GM11168 (cell line): ENCODE data around the gene SERPINB10.
"Not testable (repeated sequence)": the region's sequence is repeated elsewhere in the genome, so short reads cannot be mapped to it uniquely, and the experiment has no call there.

Experiments used
- in situ Hi-C: fragments of 300-500 bp; cut with MboI; formaldehyde crosslinking; loops from one replicate; pipeline ENCODE4 v1.12.0; 2022; ENCODE audit warnings: low sequenced_read_pairs; ENCODE audit not compliant: unreplicated experiment

Gene SERPINB10

DNA sequence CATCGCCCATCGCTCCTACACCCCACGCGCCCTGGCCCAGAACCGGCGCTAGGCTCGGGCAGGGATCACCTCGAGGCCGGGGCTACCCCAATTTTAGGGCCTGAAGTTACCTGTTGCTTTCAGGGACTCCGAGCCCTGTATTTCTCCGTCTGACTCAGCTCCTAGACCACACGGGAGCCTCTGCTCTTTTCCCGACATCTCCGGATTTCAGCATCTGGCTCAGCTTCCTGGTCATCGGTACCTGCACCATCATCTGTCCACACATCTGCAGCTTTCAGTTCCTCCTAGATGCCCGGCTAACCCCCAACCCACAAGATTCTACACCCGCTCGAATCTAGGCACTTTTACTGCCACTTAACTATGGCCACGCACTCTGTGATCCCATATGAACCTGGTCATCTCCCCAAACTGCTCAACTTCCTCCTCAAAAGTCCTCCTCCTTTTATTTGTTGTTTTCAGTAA is 29.2 kb downstream of the SERPINB10 start:
- in situ Hi-C loops: no loop called here

DNA sequence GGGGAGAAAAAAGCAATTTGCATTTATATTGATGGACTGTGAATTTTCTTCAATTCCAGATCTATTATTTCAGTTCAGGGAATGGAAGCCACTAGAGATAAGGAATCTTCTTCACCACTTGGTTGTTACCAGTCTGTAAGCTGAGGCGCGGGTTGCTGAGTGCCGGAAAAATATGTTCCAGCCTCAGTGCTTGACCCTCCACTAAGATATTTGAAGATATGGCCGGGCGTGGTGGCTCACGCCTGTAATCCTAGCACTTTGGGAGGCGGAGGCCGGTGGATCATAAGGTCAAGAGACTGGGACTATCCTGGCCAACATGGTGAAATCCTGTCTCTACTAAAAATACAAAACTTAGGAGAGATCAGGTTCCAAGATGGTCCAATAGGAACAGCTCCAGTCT is 32.2 kb downstream of the SERPINB10 start:
- in situ Hi-C loops: no loop called here

DNA sequence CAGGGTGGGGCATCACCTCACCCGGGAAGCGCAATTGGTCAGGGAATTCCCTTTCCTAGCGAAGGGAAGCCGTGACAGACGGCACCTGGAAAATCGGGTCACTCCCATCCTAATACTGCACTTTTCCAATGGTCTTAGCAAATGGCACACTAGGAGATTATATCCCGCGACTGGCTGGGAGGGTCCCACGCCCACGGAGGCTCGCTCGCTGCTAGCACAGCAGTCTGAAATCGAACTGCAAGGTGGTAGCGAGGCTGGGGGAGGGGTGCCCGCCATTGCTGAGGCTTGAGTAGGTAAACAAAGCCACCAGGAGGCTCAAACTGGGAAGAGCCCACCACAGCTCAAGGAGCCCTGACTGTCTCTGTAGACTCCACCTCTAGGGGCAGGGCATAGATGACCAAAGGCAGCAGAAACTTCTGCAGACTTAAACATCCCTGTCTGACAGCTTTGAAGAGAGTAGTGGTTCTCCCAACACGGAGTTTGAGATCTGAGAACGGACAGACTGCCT is 32.8 kb downstream of the SERPINB10 start:
- in situ Hi-C loops: not testable (repeated sequence)

DNA sequence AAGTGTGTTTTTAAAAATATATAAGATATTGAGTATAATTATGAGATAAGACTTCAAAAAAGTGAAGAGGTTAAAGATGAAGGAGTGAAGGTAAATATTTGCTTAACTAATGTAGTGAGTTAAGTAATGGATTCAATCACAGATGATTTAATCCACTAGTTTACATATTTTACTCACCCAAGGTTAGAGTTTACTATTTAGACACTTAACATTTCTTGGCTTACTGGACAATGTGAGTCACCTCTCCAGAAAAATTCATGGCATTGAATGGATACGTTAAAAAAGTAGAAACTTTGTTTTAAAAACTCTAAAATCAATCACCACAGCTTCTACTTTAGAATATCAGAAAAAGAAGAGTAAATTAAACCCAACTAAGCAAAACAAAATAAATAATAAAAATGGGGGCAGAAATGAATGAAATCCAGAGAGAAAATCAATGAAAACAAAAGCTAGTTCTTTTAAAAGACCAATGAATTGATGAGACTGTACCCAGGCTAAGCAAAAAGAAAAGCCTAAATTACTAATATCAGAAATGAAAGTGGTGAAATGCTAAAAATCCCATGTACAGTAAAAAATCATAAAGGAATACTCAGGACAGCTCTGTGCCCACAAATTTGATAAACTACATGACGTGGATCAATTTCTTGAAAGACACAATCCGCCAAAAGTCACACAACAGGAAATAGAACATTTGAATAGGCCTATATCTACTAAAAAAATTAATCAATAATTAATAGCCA is 39.5 kb downstream of the SERPINB10 start:
- in situ Hi-C loops: no loop called here

DNA sequence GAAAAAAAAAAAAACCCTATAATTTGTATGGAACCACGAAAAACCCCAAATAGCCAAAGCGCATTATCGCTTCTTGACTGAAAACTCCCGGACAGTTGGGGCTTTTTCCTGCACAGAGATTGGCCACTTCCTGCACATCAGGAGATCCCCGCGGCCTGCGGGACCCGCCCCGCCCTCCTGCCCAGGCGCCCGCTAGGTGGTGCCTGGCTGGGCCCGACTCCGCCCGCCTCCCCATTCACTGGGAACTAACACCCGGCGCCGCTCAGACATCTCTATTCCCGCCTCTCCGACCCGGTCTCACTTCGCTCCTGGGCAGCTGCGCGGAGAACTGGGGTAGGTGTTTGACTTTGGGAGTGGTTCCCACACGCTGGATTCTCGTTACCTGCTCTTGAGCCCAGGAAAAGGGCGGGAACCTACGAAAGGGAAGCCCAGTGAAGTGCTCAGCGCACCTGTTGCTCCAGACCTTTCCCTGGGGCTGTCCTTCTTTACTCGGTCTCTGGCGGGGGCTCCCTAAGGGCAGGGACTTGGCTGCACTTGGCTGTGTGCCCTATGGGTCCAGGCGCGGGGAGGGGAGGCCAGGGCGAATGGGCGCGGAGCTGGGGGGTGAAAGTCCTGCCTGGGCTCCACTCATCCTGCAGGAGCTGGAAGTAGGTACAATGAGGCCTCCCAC is 41.4 kb downstream of the SERPINB10 start, which contains the start of gene HMSD:
HMSD (plus strand) TSS at position 234 of the 670 bp plus-strand sequence. CDS start 4,155 bp downstream, outside the sequence.
- in situ Hi-C loops: no loop called here

DNA sequence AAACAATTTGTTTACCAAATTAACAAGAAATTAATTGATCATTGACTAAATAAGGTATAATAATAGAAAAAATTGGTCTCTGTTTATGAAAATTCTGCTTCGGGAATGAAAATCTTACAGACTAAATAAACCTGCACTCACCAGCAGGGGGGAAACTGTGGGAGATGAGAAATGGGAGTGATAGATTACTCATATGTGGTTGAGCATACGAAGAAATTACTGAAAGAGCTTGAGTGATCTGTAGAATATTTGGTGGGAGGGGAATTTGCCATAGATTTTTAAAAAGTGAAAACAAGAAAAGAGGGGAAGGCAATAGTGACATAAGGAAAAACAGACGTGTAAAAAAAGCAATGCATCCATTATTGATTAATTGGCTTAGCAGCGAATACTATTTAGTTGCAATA is 43.5 kb downstream of the SERPINB10 start:
- in situ Hi-C loops: no loop called here

DNA sequence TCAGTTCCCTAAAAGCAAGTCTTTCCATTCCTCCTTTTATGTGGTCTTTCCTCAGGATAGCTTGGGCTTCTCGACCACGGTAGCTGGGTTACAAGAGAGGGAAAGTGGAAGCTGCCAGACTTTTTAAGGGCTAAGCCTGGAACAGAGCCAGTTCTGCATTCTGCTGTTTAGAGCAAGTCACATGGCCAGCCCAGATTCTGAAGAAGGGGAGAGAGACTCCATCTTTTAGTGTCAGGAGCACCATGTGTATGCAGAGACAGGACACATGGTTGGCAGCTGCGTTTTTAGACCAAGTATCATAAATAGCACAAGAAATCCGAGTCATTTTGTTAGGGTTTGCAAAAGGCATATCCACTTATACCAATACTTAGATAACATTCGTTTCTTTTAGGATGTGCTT is 46.1 kb downstream of the SERPINB10 start:
- in situ Hi-C loops: no loop called here

DNA sequence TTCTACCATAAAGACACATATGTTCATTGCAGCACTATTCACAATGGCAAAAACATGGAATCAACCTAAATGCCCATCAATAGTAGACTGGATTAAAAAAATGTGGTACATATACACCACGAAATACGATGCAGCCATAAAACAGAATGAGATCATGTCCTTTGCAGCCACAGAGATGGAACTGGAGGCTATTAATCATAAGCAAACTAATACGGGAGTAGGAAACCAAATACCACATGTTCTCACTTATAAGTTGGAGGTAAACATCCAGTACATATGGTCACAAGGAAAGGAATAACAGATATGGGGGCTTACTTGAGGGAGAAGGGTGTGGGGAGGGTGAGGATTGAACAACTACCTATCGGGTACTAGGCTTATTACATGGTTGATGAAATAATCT is 49.0 kb downstream of the SERPINB10 start:
- in situ Hi-C loops: no loop called here

DNA sequence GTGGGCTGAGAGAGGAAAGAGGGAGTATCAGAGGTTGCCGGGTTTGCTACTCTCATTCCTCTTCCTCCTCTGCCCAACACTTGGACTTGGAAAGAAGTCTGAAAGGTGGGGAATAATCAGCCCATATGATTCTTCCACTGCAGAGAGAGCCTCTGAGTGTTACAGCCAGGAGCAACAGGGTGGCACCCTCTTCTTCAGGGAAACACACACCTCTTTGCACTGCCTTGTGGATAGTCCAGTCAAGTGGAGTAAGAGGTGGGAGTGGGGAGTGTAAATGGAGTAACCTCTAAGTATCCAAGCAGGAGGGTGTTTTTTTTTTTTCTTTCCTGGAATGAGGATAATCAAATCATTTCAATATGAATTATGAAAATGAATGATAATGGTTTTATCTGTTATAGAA is 53.1 kb downstream of the SERPINB10 start:
- in situ Hi-C loops: no loop called here

DNA sequence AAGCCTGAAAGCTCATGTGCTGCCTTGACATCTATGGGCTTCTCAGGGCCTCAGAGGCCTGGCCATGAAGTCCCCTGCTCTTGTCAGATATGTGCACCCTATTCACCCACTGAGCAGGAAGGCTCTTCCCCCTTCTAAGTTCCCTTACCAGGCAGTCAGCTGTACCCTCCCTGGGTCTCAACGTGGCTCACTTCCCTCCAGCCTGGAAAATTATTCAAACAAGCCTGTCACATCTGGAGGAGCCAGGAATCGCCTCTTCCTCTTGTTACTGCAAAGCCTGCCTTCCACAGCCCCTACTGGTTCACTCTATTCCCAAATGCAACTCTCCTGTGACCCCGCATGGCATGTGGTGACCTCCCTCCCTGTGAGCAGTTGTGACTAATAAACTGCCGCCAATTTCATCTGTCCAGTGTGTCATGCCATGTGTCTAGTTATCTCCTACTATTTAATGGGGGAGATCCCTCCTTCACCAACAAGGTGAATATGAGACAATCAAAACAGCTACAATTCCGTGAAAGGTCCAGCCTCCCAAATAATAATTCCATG is 53.8 kb downstream of the SERPINB10 start:
- in situ Hi-C loops: no loop called here

DNA sequence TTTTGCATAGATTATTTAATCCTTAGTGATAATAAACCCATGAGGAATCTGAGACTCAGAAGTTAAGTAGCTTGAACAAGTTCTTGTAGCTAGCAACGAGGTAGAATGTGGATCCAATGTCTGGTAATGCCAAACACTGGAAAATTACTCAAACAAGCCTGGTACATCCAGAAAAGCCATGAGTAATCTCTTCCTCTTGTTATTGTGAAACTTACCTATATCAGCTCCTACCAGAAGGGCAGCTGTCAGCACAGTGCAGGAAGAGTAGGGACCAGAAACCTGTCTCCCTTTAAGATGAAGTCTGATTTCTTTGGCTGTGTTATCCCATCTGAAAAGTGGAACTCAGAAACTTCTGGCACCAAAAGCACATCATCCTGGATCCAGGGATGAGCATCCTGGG is 54.4 kb downstream of the SERPINB10 start:
- in situ Hi-C loops: no loop called here

DNA sequence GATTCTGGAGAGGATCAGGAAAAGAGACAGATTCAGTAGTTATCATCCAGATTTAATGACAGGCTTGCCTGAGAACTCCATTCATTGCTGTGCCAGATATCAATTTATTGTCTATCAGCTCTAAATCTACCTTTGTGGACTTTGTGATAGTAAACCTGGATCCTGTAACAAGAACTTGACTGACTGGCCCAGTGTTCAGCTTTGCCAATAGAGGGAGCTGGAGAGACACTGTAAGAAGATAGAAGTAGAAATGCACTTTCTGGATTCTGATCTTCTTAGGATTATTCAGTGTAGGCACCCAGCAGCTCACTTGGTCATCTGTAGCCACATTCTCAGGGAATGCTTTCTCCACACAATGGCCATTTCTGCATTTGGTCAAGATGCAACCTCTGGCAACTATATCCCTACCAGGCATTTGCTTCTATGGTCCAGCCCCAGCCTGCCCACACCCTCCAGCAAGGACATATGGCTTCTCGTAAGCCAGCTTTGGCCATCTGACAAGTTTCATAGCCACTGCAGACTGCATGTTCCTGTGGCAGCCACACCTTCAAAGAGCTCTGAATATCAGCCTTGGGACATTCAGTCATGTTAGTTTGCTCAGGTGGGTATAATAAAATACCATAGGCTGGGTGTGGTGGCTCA is 56.0 kb downstream of the SERPINB10 start:
- in situ Hi-C loops: no loop called here

DNA sequence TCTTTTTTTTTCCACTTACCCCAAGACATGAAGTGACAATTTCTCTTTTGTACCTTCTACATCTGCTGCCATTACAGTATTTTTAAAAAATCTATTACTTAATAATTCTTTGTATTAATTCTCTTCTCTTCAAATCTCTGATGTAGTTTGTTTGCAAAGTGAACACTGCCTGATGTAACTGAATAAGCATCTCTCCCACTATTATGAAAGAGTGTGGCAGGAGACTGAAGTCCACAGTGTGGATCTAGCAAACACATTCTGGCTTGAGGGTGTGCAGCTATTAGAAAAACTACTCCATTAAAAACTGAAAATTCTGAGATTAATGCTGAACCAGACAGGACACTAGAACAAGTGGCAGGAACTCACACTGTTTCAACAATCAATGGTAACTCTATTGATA is 57.1 kb downstream of the SERPINB10 start:
- in situ Hi-C loops: no loop called here

DNA sequence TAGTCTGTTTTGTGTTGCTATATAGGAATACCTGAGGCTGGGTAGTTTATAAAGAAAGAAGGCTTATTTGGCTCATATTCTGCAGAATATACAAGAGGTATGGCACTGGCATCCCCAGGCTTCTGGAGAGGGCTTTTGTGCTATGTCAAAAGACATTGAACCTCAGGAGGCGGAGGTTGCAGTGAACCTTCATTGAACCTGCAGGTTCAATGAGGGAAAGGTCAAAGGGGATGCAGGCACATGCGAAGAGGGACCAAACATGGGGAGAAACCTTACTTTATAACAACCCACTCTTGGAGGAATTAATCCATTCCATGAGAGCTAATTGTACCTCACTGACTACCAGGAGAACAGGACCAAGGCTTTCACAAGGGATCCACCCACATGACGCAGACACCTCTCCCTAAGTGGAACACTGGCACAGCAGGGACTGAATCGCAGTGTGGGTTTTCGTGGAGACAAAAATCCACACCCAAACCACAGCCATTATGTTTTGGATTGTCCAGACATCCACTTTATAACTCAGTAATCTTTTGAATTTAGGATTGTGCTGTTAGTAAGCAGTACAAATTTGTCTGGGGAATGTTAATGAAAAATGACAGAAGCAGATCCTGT is 58.1 kb downstream of the SERPINB10 start:
- in situ Hi-C loops: no loop called here

DNA sequence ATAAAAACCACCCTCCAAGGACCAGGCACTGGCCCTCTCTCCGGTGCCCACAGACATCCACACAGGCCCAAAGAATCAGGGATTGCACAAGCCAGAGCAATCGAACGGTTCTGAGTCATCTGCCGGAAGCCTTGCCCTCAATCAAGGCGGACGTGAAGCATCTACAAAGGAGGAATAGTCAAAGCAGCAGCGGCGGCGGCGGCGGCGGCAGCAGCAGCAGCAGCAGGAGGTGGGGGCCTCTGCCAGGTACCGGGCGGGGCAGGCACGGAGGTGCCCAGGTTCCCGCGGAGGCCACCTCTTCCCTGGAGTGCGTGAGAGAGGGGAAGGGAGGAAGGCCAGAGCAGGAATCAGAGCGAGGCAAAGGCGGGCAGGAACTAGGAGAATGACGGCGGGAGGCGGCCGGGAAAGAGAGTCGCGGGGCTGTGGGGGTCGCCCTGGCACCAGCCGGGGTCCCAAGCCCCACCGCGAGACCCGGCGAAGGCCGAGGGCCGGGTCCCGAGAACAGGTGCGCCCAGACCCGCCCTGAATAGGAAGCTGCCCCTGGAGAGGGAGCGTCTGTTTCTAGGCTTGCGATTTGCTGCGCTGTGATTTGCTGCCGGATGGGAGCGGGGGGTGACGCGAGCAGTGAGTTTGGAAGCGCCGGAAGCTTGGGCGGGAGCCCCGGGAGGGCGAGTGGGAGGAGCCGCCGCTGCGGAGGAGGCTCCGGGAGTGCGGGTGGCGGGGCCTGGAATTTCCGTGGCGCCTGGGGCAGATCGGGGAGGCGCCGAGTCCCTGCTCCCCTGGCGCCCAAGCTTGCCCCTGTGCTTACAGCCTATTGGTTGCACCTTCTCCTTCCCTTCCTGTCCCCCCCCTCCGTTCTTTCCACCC is 62.4 kb downstream of the SERPINB10 start, which contains the start of gene SERPINB8:
SERPINB8 (plus strand) TSS at position 140 of the 867 bp plus-strand sequence. CDS start 8,228 bp downstream, outside the sequence.
- in situ Hi-C loops: no loop called here

DNA sequence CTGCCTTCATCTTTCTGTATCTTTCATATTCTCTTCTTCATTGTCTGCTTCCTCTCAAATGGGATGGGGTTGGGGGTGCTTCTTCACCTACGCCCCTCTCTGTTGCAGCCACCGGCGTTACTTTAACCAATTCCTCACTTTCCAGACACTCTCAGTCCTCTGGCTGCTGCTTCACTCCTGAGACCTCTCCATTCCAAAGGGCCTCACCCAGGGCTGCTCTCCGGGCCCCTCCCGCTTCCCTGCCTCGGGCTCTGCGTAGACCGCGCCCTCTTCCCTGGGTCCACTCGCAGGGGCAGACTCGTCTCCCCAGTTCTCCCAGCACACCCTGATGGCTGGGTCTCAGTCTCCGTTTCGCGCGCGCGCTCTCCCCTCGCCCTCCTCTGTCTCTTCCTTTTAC is 63.0 kb downstream of the SERPINB10 start:
- in situ Hi-C loops: no loop called here

DNA sequence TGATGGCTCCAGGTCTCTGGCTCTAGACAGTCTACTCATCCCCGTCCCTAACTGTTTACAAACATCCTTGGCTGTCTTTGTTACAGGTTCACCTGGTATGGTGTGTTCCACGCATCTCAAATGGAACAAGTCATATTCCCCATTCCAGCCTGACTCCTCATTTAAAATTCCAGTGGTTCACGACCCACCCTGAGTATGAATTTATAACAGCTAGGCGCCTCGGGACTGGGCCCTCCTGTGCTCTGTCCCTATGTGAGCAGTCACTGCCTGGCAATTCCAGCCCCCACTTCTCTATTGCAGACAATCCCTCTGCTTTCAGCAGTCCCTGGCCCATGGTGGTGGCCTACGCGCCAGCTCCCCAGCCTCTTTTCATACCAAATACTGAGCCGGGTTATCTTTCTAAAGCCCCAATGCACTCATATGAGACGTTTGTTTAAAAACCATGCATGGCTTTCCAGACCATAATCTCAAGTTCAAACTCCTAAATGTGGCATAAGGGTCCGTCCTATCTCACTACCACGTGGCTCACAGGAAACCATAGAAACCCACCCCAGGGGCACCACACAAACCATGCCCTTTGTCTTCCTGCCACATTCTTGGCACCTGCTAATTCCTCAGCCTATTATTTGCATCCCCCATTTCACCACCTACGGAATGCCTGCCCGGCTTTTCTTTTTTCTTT is 63.7 kb downstream of the SERPINB10 start:
- in situ Hi-C loops: no loop called here

DNA sequence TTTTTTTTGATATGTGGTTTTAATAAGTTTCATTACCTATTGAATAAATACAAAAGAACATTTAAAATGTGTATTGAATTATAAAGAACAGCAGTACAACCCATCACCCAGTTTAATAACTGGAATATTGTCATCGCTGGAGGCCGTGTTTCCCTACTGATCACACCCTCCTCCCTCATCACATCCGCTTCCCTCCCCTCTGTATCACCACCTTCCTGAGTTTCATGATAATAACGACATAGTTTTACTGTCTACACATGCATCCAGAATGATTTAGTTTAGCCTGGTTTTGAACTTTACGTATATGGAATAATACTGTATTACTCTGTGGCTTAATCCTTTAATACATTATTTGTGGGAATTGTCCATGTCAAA is 64.2 kb downstream of the SERPINB10 start:
- in situ Hi-C loops: no loop called here

DNA sequence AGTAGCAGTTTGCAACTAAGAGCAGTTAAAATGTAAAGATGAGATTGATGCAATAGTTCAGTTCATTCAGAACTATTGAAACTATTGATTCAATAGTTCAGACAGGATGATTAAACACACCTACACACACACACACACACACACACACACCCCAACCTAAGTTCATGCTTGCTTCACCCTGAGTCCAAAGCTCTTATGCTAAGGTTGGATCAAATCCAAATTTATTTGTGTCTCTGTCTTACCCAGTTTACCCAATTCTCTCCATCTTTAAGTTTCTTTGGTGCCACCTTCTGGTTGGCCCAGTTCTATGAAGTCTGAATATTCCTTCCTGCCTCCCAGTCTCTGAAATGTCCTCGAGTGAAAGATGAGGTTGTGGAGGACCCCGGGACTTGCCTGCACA is 67.2 kb downstream of the SERPINB10 start:
- in situ Hi-C loops: no loop called here
